Body of pancreas (tissue), 4 donors: ENCODE measurements around the gene CRTAP. TPM values are rescaled to one million over a fixed set of nuclear protein-coding genes. Genes with fewer than 3 reads are reported as not detected.
"Not testable (repeated sequence)": the region's sequence is repeated elsewhere in the genome, so short reads cannot be mapped to it uniquely, and the experiment has no call there.

Experiments used
- ATAC-seq: fragments of 150-250 bp; one replicate; pipeline ENCODE4 v1.9.1; 2016
- DNase-seq, 4 donors: peaks; one replicate each; pipeline ENCODE4 v3.0.0-alpha.2; 2019
- H3K27ac ChIP-seq, 4 donors: fragments of 200-600 bp; sonication (generic); 1 replicate in 3 of 4; 2 replicates in 1 of 4; pipeline versions ENCODE4 v1.5.1 to v1.6.1; 2016 to 2019; ENCODE audit warnings: mild to moderate bottlenecking in 1 of 4, mixed read lengths in 1 of 4, moderate library complexity in 1 of 4
- H3K27me3 ChIP-seq, 2 donors: fragments of 200-600 bp; sonication (generic); one replicate each; pipeline ENCODE4 v1.6.0; 2016; ENCODE audit warnings: mild to moderate bottlenecking in 1 of 2
- H3K36me3 ChIP-seq, 2 donors: fragments of 200-600 bp; sonication (generic); replicated peaks in 1 of 2; 2 replicates each; pipeline ENCODE4 v1.5.1; 2016; ENCODE audit warnings: low read depth in 2 of 2; ENCODE audit not compliant: insufficient read depth in 1 of 2
- H3K4me1 ChIP-seq: fragments of 200-600 bp; sonication (generic); one replicate; pipeline ENCODE4 v1.6.0; 2016
- H3K4me3 ChIP-seq, 2 donors: fragments of 200-600 bp; sonication (generic); 1 replicate in 1 of 2; 2 replicates in 1 of 2; pipeline ENCODE4 v1.5.1; 2016 to 2019
- H3K9me3 ChIP-seq, 3 donors: fragments of 200-600 bp; sonication (generic); 1 replicate in 2 of 3; 2 replicates in 1 of 3; pipeline ENCODE4 v1.5.1; 2016
- CTCF ChIP-seq, 7 experiments: fragments of 450-650 bp in 4 of 7; fragments of 200-600 bp in 3 of 7; sonication (generic) in 3 of 7; IDR thresholded peaks; one replicate each; pipeline ENCODE4 v1.5.1; 2016 to 2019; ENCODE audit warnings: antibody characterized with exemption in 7 of 7
- POLR2A ChIP-seq, 3 donors: fragments of 450-650 bp; IDR thresholded peaks; one replicate each; pipeline ENCODE4 v1.6.1; 2016; ENCODE audit warnings: antibody characterized with exemption in 3 of 3, mild to moderate bottlenecking in 2 of 3
- WGBS, 2 donors: methylation state at CpG; one replicate each; pipeline ENCODE4 v1.1.5; 2017; 5-methylcytosine and 5-hydroxymethylcytosine counted together
- intact Hi-C: fragments of 100-400 bp; cut with DNase I; formaldehyde crosslinking; loops from one replicate; pipeline ENCODE4 v1.15.1; 2023
- total RNA-seq, 2 donors: library from RNA; depleted of rRNA; stranded (reverse); fragments of >200 nt; gene quantifications; one replicate each; pipeline ENCODE4 v1.1.0, GENCODE V29; 2016

Gene CRTAP
- total RNA-seq, 2 donors from 2014 or later, result 30.0 to 101 TPM

DNA sequence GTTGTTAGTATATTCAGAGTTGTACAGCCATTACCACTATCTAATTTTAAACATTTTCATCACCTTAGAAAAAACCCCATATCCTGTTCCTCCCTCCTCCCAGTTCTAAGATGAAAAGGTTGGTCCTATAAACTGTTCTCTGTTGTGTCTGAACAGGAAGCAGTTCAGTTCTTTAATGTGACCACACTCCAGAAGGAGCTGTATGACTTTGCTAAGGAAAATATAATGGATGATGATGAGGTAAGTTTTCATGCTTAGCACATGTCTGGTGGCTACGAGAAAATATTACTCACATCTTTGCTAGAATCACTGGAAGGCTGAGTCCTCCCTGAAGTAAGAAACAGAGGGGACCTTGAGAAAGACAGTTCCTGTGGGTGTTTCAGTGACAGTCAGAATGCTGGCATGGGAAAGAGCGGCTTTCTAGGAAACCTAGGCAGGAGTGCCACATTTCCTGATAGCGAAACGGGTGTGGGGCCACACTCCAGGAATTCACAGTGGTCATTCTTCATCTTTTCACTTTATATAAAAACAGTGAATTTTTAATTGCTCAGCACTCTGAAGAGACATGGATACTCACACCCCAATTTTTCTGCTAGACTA, 20.3 kb downstream of the CRTAP start:
- ATAC-seq (no peak), DNase-seq (no peak)
- Histone ChIP-seq H3K4me3 (no peak overlapping the region), H3K9me3 (no peaks in the 10 kb centered on the region), H3K27me3 (no peaks in the 10 kb centered on the region), H3K27ac (no peak overlapping the region), H3K4me1 (peaks cover 3% of the 10 kb centered on the region), H3K36me3 (peaks cover 0 to 10% of the 10 kb centered on the region in 2 donors)
- TF ChIP-seq POLR2A (IDR thresholded peaks at IDR 0.05), result no peak
- no peak for TF ChIP-seq CTCF (IDR thresholded peaks at IDR 0.05)
- intact Hi-C loops, result loop anchor here (5.0 to 10.0 kb wide), 2 partner anchors 233 to 651 kb away; no protein-coding TSS in a partner anchor
- WGBS, 2 donors, result 62 to 91% methylated on average over 3 to 4 of the region's 4 CpGs

DNA sequence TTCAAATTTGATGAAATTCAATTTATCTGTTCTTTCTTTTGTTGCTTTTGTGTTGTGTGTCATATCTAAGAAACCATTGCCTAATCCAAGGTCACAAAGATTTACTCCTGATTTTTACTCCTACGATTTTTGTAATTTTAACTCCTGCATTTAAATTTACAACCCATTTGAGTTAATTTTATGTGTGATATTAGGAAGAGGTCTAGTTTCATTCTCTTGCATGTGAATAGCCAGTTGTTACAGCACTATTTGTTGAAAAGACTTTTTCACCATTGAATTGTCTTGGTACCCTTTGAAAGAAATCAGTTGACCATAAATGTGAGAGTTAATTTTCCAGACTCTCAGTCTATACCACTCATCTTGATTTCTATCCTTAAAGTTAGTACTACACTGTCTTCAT, 23.9 kb downstream of the CRTAP start:
- DNase-seq (no peak), ATAC-seq (no peak)
- Histone ChIP-seq H3K36me3 (peaks cover 0 to 5% of the 10 kb centered on the region in 2 donors), H3K27me3 (no peaks in the 10 kb centered on the region), H3K27ac (no peak overlapping the region), H3K4me3 (no peak overlapping the region), H3K9me3 (no peaks in the 10 kb centered on the region), H3K4me1 (no peaks in the 10 kb centered on the region)
- 30 to 33% methylated on average over 1 of the region's 1 CpG for WGBS, 2 donors
- TF ChIP-seq CTCF (IDR thresholded peaks at IDR 0.05) (no peak), POLR2A (IDR thresholded peaks at IDR 0.05) (no peak)
- intact Hi-C loops, result loop anchor here (10.0 kb wide), 1 partner anchor 647 kb away; no protein-coding TSS in a partner anchor

GRCh38 chr3:33139006-33139623, 25.3 kb downstream of the CRTAP start:
- not testable (repeated sequence) for H3K4me3 ChIP-seq, DNase-seq, H3K27ac ChIP-seq, H3K36me3 ChIP-seq, H3K9me3 ChIP-seq, H3K27me3 ChIP-seq, ATAC-seq, H3K4me1 ChIP-seq
- WGBS, 2 donors, result 91 to 93% methylated on average over 8 of the region's 8 CpGs
- intact Hi-C loops, result loop anchor here (10.0 kb wide), 1 partner anchor 646 kb away; no protein-coding TSS in a partner anchor

- no peak overlapping the region for H3K4me3 ChIP-seq
- H3K27ac ChIP-seq, result no peak overlapping the region
- WGBS, 2 donors, result 55 to 60% methylated on average over 2 of the region's 2 CpGs
- no peak for TF ChIP-seq CTCF (IDR thresholded peaks at IDR 0.05)
- TF ChIP-seq POLR2A (IDR thresholded peaks at IDR 0.05), result no peak
- intact Hi-C loops, result loop anchor here (10.0 kb wide), 1 partner anchor 645 kb away; no protein-coding TSS in a partner anchor
- peaks cover 0 to 2% of the 10 kb centered on the region in 2 donors for H3K36me3 ChIP-seq
- no peaks in the 10 kb centered on the region for H3K9me3 ChIP-seq
- ATAC-seq (no peak), DNase-seq (no peak)
- no peaks in the 10 kb centered on the region for H3K4me1 ChIP-seq
- no peaks in the 10 kb centered on the region for H3K27me3 ChIP-seq
Measured at GRCh38 chr3:33139996-33140395, 26.2 kb downstream of the CRTAP start.

DNA sequence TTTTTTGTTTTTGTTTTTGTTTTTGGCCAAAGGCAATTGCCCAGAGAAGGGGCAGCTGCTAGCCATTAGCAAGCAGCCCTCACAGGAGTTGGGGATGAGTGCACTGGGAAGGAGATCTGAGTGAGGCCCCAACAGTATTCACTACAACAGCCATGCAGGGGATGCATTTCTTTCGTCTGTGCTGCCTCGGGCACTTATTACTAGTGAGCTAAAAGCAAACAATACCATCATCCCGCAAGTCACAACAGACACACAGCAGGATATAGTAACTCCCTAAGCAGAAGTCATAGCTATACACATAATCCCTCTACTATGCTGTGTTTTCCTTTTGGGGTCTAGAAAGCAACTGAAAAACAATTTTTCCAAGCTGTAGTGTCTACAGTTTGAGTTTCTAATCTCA, 27.2 kb downstream of the CRTAP start:
- peaks cover under 1% of the 10 kb centered on the region for H3K4me1 ChIP-seq
- ATAC-seq, result no peak
- intact Hi-C loops, result no loop called here
- H3K9me3 ChIP-seq, result no peaks in the 10 kb centered on the region
- H3K4me3 ChIP-seq, result no peak overlapping the region
- H3K27me3 ChIP-seq, result no peaks in the 10 kb centered on the region
- no peak for TF ChIP-seq POLR2A (IDR thresholded peaks at IDR 0.05)
- TF ChIP-seq CTCF (IDR thresholded peaks at IDR 0.05), result no peak
- H3K27ac ChIP-seq, result no peak overlapping the region
- DNase-seq, result no peak
- WGBS, 2 donors, result 90 to 97% methylated on average over 3 of the region's 3 CpGs
- no peaks in the 10 kb centered on the region for H3K36me3 ChIP-seq
